ENCODE measurements around the gene BMAL1. TPM values are rescaled to one million over a fixed set of nuclear protein-coding genes. Genes with fewer than 3 reads are reported as not detected.
"Not testable (repeated sequence)": the region's sequence is repeated elsewhere in the genome, so short reads cannot be mapped to it uniquely, and the experiment has no call there.

BMAL1 gene
- total and polyA plus RNA-seq, 2 of the 4 experiments (the other 2 are of a cell fraction), result 8.8 to 9.9 TPM

GRCh38 chr11:13258061-13258460 lies 19.5 kb upstream of the BMAL1 start:
- H3K4me2 ChIP-seq (ENCODE audit: low read depth, low read length); DNase-seq; ATAC-seq (ENCODE audit: low read depth); H4K20me1 ChIP-seq (ENCODE audit: insufficient read depth, low read length); H3K56ac ChIP-seq (ENCODE audit: extremely low read depth, insufficient read depth, low read length); dilution Hi-C loops (cut with HindIII; ENCODE audit: low sequenced_read_pairs, unreplicated experiment); H3K14ac ChIP-seq (replicated peaks; ENCODE audit: low read depth, low read length); in situ Hi-C loops (cut with MboI; ENCODE audit: low sequenced_read_pairs); H3K23ac ChIP-seq (ENCODE audit: low read depth, low read length); H2BK20ac ChIP-seq (ENCODE audit: low read depth, low read length); intact Hi-C loops (cut with micrococcal nuclease); CTCF ChIA-PET; H4K5ac ChIP-seq (ENCODE audit: low read depth, low read length); POLR2A ChIA-PET (ENCODE audit: unreplicated experiment); H4K8ac ChIP-seq (ENCODE audit: low read depth in 2 of 2, low read length in 2 of 2); H3K9me3 ChIP-seq (ENCODE audit: control insufficient read depth, insufficient read depth, low read length); H3K4me3 ChIP-seq (ENCODE audit: insufficient read depth, low read depth, low read length); H3K36me3 ChIP-seq (ENCODE audit: control insufficient read depth, insufficient read depth, low read length); H3K27me3 ChIP-seq (ENCODE audit: control insufficient read depth, insufficient read depth, low read length); H2AK5ac ChIP-seq (ENCODE audit: low read depth, low read length); H2AFZ ChIP-seq (replicated peaks; ENCODE audit: low read length, poor library complexity); BruUV-seq (replicated peaks); H3K27ac ChIP-seq (ENCODE audit: insufficient read depth, low read length); H3K9ac ChIP-seq (ENCODE audit: low read depth, low read length); H2BK15ac ChIP-seq (ENCODE audit: low read depth, low read length); H3K79me1 ChIP-seq (ENCODE audit: low read depth in 1 of 2, low read length in 2 of 2); H2BK5ac ChIP-seq (ENCODE audit: low read depth, low read length, poor library complexity, severe bottlenecking); H4K91ac ChIP-seq (ENCODE audit: insufficient read depth, low read depth, low read length); H2BK120ac ChIP-seq (ENCODE audit: low read depth, low read length); H3K18ac ChIP-seq (ENCODE audit: low read depth, low read length); H3K4ac ChIP-seq (ENCODE audit: low read depth, low read length); H2AK9ac ChIP-seq (replicated peaks; ENCODE audit: low read depth, low read length, poor library complexity): not testable (repeated sequence)
- WGBS, 2 experiments (ENCODE audit: extremely low coverage in 2 of 2, insufficient read length in 1 of 2), result 100% methylated on average over 1 of the region's 9 CpGs; no CpG with 5 or more reads in 1 of the 2 experiments
- peaks cover 24% of the 10 kb centered on the region for H3K9me1 ChIP-seq (ENCODE audit: insufficient read depth, low read length)
- peaks cover 17% of the 10 kb centered on the region for H3K4me1 ChIP-seq (ENCODE audit: control insufficient read depth, insufficient read depth, low read length)

All from IMR-90 (cell line).